Body of pancreas (tissue), 4 donors: ENCODE data around the gene CFLAR. TPM values are rescaled to one million over a fixed set of nuclear protein-coding genes. Genes with fewer than 3 reads are reported as not detected.

Experiments used
- ATAC-seq: fragments of 150-250 bp; one replicate; pipeline ENCODE4 v1.9.1; 2016
- DNase-seq, 4 donors: peaks; one replicate each; pipeline ENCODE4 v3.0.0-alpha.2; 2019
- H3K27ac ChIP-seq, 4 donors: fragments of 200-600 bp; sonication (generic); 1 replicate in 3 of 4; 2 replicates in 1 of 4; pipeline versions ENCODE4 v1.5.1 to v1.6.1; 2016 to 2019; ENCODE audit warnings: mild to moderate bottlenecking in 1 of 4, mixed read lengths in 1 of 4, moderate library complexity in 1 of 4
- H3K27me3 ChIP-seq, 2 donors: fragments of 200-600 bp; sonication (generic); one replicate each; pipeline ENCODE4 v1.6.0; 2016; ENCODE audit warnings: mild to moderate bottlenecking in 1 of 2
- H3K36me3 ChIP-seq, 2 donors: fragments of 200-600 bp; sonication (generic); replicated peaks in 1 of 2; 2 replicates each; pipeline ENCODE4 v1.5.1; 2016; ENCODE audit warnings: low read depth in 2 of 2; ENCODE audit not compliant: insufficient read depth in 1 of 2
- H3K4me1 ChIP-seq: fragments of 200-600 bp; sonication (generic); one replicate; pipeline ENCODE4 v1.6.0; 2016
- H3K4me3 ChIP-seq, 2 donors: fragments of 200-600 bp; sonication (generic); 1 replicate in 1 of 2; 2 replicates in 1 of 2; pipeline ENCODE4 v1.5.1; 2016 to 2019
- H3K9me3 ChIP-seq, 3 donors: fragments of 200-600 bp; sonication (generic); 1 replicate in 2 of 3; 2 replicates in 1 of 3; pipeline ENCODE4 v1.5.1; 2016
- POLR2A ChIP-seq, 3 donors: fragments of 450-650 bp; IDR thresholded peaks; one replicate each; pipeline ENCODE4 v1.6.1; 2016; ENCODE audit warnings: antibody characterized with exemption in 3 of 3, mild to moderate bottlenecking in 2 of 3
- WGBS, 2 donors: methylation state at CpG; one replicate each; pipeline ENCODE4 v1.1.5; 2017; 5-methylcytosine and 5-hydroxymethylcytosine counted together
- intact Hi-C: fragments of 100-400 bp; cut with DNase I; formaldehyde crosslinking; loops from one replicate; pipeline ENCODE4 v1.15.1; 2023
- total RNA-seq, 2 donors: library from RNA; depleted of rRNA; stranded (reverse); fragments of >200 nt; gene quantifications; one replicate each; pipeline ENCODE4 v1.1.0, GENCODE V29; 2016
- TF ChIP-seq, protein P1 (sequence below), 7 experiments: fragments of 450-650 bp in 4 of 7; fragments of 200-600 bp in 3 of 7; sonication (generic) in 3 of 7; IDR thresholded peaks; one replicate each; pipeline ENCODE4 v1.5.1; 2016 to 2019; ENCODE audit warnings: antibody characterized with exemption in 7 of 7

The CFLAR gene
- total RNA-seq, 2 donors from 2014 or later: 83.3 to 113 TPM

- WGBS, 2 donors: 70 to 71% methylated on average over 8 of the region's 8 CpGs
- H3K9me3 ChIP-seq: no peaks in the 10 kb centered on the region
- intact Hi-C loops: no loop called here
- H3K4me1 ChIP-seq: peaks cover 30% of the 10 kb centered on the region
- H3K36me3 ChIP-seq: peaks cover 4 to 22% of the 10 kb centered on the region in 2 donors
- TF ChIP-seq POLR2A (IDR thresholded peaks at IDR 0.05): no peak
- TF ChIP-seq, protein P1, sequence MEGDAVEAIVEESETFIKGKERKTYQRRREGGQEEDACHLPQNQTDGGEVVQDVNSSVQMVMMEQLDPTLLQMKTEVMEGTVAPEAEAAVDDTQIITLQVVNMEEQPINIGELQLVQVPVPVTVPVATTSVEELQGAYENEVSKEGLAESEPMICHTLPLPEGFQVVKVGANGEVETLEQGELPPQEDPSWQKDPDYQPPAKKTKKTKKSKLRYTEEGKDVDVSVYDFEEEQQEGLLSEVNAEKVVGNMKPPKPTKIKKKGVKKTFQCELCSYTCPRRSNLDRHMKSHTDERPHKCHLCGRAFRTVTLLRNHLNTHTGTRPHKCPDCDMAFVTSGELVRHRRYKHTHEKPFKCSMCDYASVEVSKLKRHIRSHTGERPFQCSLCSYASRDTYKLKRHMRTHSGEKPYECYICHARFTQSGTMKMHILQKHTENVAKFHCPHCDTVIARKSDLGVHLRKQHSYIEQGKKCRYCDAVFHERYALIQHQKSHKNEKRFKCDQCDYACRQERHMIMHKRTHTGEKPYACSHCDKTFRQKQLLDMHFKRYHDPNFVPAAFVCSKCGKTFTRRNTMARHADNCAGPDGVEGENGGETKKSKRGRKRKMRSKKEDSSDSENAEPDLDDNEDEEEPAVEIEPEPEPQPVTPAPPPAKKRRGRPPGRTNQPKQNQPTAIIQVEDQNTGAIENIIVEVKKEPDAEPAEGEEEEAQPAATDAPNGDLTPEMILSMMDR (IDR thresholded peaks at IDR 0.05): no peak
- DNase-seq (no peak), ATAC-seq (peak; percentile 70)
- H3K4me3 ChIP-seq: no peak overlapping the region
- H3K27ac ChIP-seq: peak overlapping the region; percentile 3 to 76 (median 47)
- H3K27me3 ChIP-seq: no peaks in the 10 kb centered on the region
These were observed 35.4 kb downstream of the CFLAR start for GRCh38 chr2:201151127-201151981.

DNA sequence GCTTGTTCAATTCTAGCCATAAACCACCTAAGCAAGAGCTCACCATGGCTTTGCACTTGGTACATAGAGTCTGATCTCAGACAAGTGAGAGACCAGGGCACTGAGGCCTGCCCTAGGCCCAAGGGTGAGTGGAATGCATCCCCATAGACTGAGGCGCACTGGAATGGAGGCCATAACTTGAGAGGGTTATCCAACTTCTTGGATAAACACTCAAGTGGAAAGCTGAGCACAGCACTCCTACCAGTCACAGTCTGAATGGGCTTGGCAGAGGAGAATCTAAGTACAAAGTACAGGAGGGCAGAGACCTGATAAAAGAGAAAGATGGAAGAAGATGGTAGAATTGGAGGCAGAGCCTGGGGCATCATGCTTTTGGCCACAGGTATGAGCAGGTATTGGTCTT lies 36.6 kb downstream of the CFLAR start:
- intact Hi-C loops: no loop called here
- DNase-seq: no peak
- TF ChIP-seq, protein P1 (IDR thresholded peaks at IDR 0.05): no peak
- no peak for TF ChIP-seq POLR2A (IDR thresholded peaks at IDR 0.05)
- H3K4me1 ChIP-seq: peaks cover 34% of the 10 kb centered on the region
- H3K27me3 ChIP-seq: no peaks in the 10 kb centered on the region
- 92 to 94% methylated on average over 1 of the region's 1 CpG for WGBS, 2 donors
- H3K36me3 ChIP-seq: peaks cover 4 to 26% of the 10 kb centered on the region in 2 donors
- H3K27ac ChIP-seq: peak overlapping the region in 3 of 4 donors; percentile 14 to 76 (median 38)
- no peak for ATAC-seq
- H3K4me3 ChIP-seq: no peak overlapping the region
- H3K9me3 ChIP-seq: no peaks in the 10 kb centered on the region

- no peaks in the 10 kb centered on the region for H3K9me3 ChIP-seq
- H3K4me1 ChIP-seq: peaks cover 41% of the 10 kb centered on the region
- no peaks in the 10 kb centered on the region for H3K27me3 ChIP-seq
- peak overlapping the region in 2 of 4 donors; percentile 6 to 14 for H3K27ac ChIP-seq
- intact Hi-C loops: no loop called here
- H3K36me3 ChIP-seq: peaks cover 4 to 26% of the 10 kb centered on the region in 2 donors
- WGBS, 2 donors: 85 to 95% methylated on average over 6 of the region's 6 CpGs
- TF ChIP-seq, protein P1 (IDR thresholded peaks at IDR 0.05): no peak
- TF ChIP-seq POLR2A (IDR thresholded peaks at IDR 0.05): no peak
- DNase-seq (no peak), ATAC-seq (no peak)
- no peak overlapping the region for H3K4me3 ChIP-seq
These were observed 37.2 kb downstream of the CFLAR start for GRCh38 chr2:201152999-201153815.

DNA sequence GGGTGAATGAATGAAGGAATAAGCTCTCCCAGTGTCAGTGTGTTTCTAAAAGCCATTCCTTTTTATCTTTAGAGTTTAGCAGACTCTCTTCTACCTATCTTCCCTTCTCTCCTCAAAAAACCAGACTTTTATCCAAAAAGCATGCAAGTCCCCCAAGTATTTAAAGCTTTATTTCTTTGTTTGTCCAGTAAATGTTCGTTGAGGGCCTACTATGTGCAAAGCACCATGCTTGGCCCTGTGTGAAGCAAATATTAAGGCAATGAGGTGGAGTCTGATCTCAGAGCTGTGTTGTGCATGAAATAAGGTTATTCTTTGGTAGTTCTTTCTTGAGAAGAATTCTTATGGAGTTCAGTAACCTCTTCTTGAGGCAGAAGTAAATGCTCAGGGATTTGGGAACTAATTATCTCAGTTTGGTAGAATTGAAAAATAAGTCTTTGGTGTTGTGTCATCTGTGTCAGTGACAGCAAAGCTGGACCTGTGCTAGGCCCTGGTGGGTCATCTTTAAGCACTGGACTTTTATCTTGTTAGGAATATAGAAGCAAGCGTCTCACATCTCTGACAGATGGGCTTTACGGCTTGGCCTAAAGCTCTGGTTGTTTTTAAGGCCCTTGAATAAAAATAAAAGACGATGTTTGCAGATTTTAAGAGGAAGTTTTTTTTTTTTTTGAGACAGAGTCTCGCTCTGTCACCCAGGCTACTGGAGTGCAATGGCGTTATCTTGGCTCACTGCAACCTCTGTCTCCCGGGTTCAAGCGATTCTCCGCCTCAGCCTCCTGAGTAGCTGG lies 38.8 kb downstream of the CFLAR start:
- H3K27me3 ChIP-seq: no peaks in the 10 kb centered on the region
- DNase-seq (no peak), ATAC-seq (no peak)
- intact Hi-C loops: no loop called here
- 85 to 88% methylated on average over 9 of the region's 9 CpGs for WGBS, 2 donors
- H3K4me1 ChIP-seq: peaks cover 30% of the 10 kb centered on the region
- TF ChIP-seq, protein P1 (IDR thresholded peaks at IDR 0.05): no peak
- no peak for TF ChIP-seq POLR2A (IDR thresholded peaks at IDR 0.05)
- H3K4me3 ChIP-seq: no peak overlapping the region
- H3K9me3 ChIP-seq: no peaks in the 10 kb centered on the region
- peaks cover under 1 to 25% of the 10 kb centered on the region in 2 donors for H3K36me3 ChIP-seq
- H3K27ac ChIP-seq: peak overlapping the region in 1 of 4 donors; percentile 62
